ENCODE data around the gene OSM. TPM values are rescaled to one million over a fixed set of nuclear protein-coding genes. Genes with fewer than 3 reads are reported as not detected.

The OSM gene
- total and polyA plus RNA-seq, 2 experiments from 2014 or later, result not detected

GRCh38 chr22:30249049-30250038 lies 17.3 kb downstream of the OSM start:
- Histone ChIP-seq H3K36me3 (ENCODE audit: insufficient read depth) (no peaks in the 10 kb centered on the region), H3K27ac (ENCODE audit: low read depth) (no peak overlapping the region), H3K9me2 (ENCODE audit: insufficient read depth) (no peaks in the 10 kb centered on the region), H3K27me3 (ENCODE audit: insufficient read depth) (no peaks in the 10 kb centered on the region), H4K20me1 (replicated peaks; ENCODE audit: insufficient read depth) (no peaks in the 10 kb centered on the region), H2AFZ (no peak overlapping the region), H3K4me2 (no peak overlapping the region), H3F3A (replicated peaks; ENCODE audit: low read depth) (no peaks in the 10 kb centered on the region), H3K4me3 (no peak overlapping the region), H3K4me1 (ENCODE audit: insufficient read depth) (peaks cover 18% of the 10 kb centered on the region), H3K79me2 (replicated peaks; ENCODE audit: insufficient read depth) (no peaks in the 10 kb centered on the region)
- TF ChIP-seq ZNF462 (CRISPR knock-in tag; IDR thresholded peaks at IDR 0.05) (no peak), CREB1 (CRISPR knock-in tag; IDR thresholded peaks at IDR 0.05; ENCODE audit: low read depth) (no peak), EZH2phosphoT487 (IDR thresholded peaks at IDR 0.05; ENCODE audit: unreplicated experiment) (no peak), CTCF (conservative IDR thresholded peaks at IDR 0.05; ENCODE audit: low read depth in 2 of 2) (no peak), EZH2 (IDR thresholded peaks at IDR 0.05; ENCODE audit: low read depth, unreplicated experiment) (no peak), ZNF114 (CRISPR knock-in tag; IDR thresholded peaks at IDR 0.05) (no peak), ETS1 (IDR thresholded peaks at IDR 0.05) (no peak), POLR2AphosphoS5 (IDR thresholded peaks at IDR 0.05; ENCODE audit: low read depth) (no peak), JUNB (IDR thresholded peaks at IDR 0.05; ENCODE audit: unreplicated experiment) (no peak), NANOG (IDR thresholded peaks at IDR 0.05; ENCODE audit: borderline replicate concordance) (no peak), ZNF331 (CRISPR knock-in tag; IDR thresholded peaks at IDR 0.05; ENCODE audit: low read depth) (no peak), STAT1 (IDR thresholded peaks at IDR 0.05; ENCODE audit: unreplicated experiment) (no peak), REST (IDR thresholded peaks at IDR 0.05; ENCODE audit: unreplicated experiment) (no peak)
- H3K4me3 Mint-ChIP-seq, result no peak overlapping the region
- no peak for DNase-seq (ENCODE audit: low spot score)
- peaks cover 10% of the 10 kb centered on the region for H3K27me3 Mint-ChIP-seq (ENCODE audit: insufficient read depth, low read depth, poor library complexity)
- peaks cover 1% of the 10 kb centered on the region; the same call in 1 of the 3 replicates for H3K36me3 Mint-ChIP-seq (ENCODE audit: low read depth)
- ATAC-seq, result no peak
- H3K4me1 Mint-ChIP-seq, result peaks cover 41% of the 10 kb centered on the region
- no peaks in the 10 kb centered on the region for H3K9me3 Mint-ChIP-seq
- H3K27ac Mint-ChIP-seq, result no peak overlapping the region

All from GM23338 (cell line).